Caco-2 (cell line): ENCODE measurements around the gene TMC6. TPM values are rescaled to one million over a fixed set of nuclear protein-coding genes. Genes with fewer than 3 reads are reported as not detected.

Experiments used
- BruUV-seq: library from RNA; stranded (reverse); fragments of 400-500 nt; replicated peaks from 2 replicates; lab custom pipeline; 2021; lab: Mats Ljungman, UMichigan
- CTCF ChIA-PET: fragments of 300-600 bp; sonication (Branson Sonifier 250); formaldehyde crosslinking; loops from one replicate; lab custom pipeline; 2022; ENCODE audit warnings: antibody characterized with exemption; lab: Charles Lee
- POLR2A ChIA-PET: fragments of 300-600 bp; sonication (Branson Sonifier 250); formaldehyde crosslinking; loops from one replicate; lab custom pipeline; 2022; ENCODE audit warnings: antibody characterized with exemption; lab: Charles Lee
- DNase-seq, 2 experiments: peaks; one replicate each; pipeline versions ENCODE4 v3.0.0 to v3.0.0-alpha.2; 2020 to 2022
- H3K27me3 ChIP-seq: replicated peaks from 2 replicates; pipeline ENCODE4 v1.6.0; 2011; ENCODE audit warnings: low read length; ENCODE audit not compliant: control insufficient read depth, insufficient read depth
- H3K36me3 ChIP-seq: 2 replicates; pipeline ENCODE4 v1.5.1; 2011; ENCODE audit warnings: low read length; ENCODE audit not compliant: control insufficient read depth, insufficient read depth
- H3K4me1 ChIP-seq: fragments of 250-450 bp; sonication (Bioruptor Pico); 2 replicates; pipeline ENCODE4 v1.5.1; 2020; ENCODE audit warnings: mild to moderate bottlenecking
- H3K4me3 ChIP-seq: 2 replicates; pipeline ENCODE4 v1.5.1; 2011; ENCODE audit warnings: low read depth, mild to moderate bottlenecking, control low read depth, low read length
- H3K9me3 ChIP-seq: fragments of 250-450 bp; sonication (Bioruptor Pico); 2 replicates; pipeline ENCODE4 v1.5.1; 2020; ENCODE audit warnings: mild to moderate bottlenecking, moderate library complexity
- H3K27ac Mint-ChIP-seq: one replicate; pipeline ENCODE4 v1.8.0; 2022; ENCODE audit warnings: mixed read lengths; ENCODE audit not compliant: unreplicated experiment
- H3K27me3 Mint-ChIP-seq: one replicate; pipeline ENCODE4 v1.8.0; 2022; ENCODE audit warnings: mixed read lengths; ENCODE audit not compliant: insufficient read depth, unreplicated experiment
- H3K36me3 Mint-ChIP-seq: one replicate; pipeline ENCODE4 v1.8.0; 2022; ENCODE audit warnings: mild to moderate bottlenecking, mixed read lengths; ENCODE audit not compliant: insufficient read depth, unreplicated experiment
- H3K4me1 Mint-ChIP-seq: one replicate; pipeline ENCODE4 v1.8.0; 2022; ENCODE audit warnings: low read depth, mixed read lengths; ENCODE audit not compliant: unreplicated experiment
- H3K4me3 Mint-ChIP-seq: one replicate; pipeline ENCODE4 v1.8.0; 2022; ENCODE audit warnings: mild to moderate bottlenecking, moderate library complexity, mixed read lengths; ENCODE audit not compliant: unreplicated experiment
- H3K9me3 Mint-ChIP-seq: one replicate; pipeline ENCODE4 v1.8.0; 2022; ENCODE audit warnings: mixed read lengths; ENCODE audit not compliant: unreplicated experiment
- CTCF ChIP-seq, 2 experiments: fragments of 200-600 bp in 1 of 2; IDR thresholded peaks; 1 replicate in 1 of 2; 2 replicates in 1 of 2; pipeline versions ENCODE4 v1.5.1 to v1.8.0; 2011 to 2022; ENCODE audit warnings: antibody characterized with exemption in 1 of 2, control low read depth in 1 of 2, inconsistent platforms in 1 of 2, low read depth in 1 of 2, low read length in 1 of 2, mild to moderate bottlenecking in 1 of 2, moderate library complexity in 1 of 2; ENCODE audit not compliant: insufficient read depth in 1 of 2, severe bottlenecking in 1 of 2, unreplicated experiment in 1 of 2
- intact Hi-C: fragments of 100-400 bp; cut with micrococcal nuclease; formaldehyde crosslinking; loops from one replicate; pipeline ENCODE4 v1.10.0; 2022; ENCODE audit not compliant: unreplicated experiment
- total RNA-seq: library from RNA; stranded (reverse); gene quantifications from 2 replicates; pipeline ENCODE4 v1.2.3, GENCODE V29; 2022

The TMC6 gene
- total RNA-seq, 1 experiment from 2014 or later, result 77.7 TPM

DNA sequence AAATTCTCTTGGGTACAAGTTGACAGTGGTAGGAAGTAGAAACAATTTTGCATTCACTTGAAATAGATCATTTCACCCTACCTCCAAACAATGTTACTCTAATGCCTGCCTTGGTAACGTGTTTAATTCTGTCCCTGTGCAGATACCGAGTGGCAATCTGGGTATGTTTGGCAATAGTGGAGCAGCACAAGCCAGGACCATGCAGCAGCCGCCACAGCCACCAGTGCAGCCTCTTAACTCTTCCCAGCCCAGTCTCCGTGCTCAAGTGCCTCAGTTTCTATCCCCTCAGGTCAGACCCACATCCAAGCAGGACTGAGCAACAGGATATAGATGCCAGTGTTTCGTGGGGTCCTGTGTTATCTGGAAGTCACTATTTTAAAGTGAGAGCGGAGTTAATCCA lies 49.3 kb downstream of the TMC6 start:
- H3K27me3 Mint-ChIP-seq, result no peaks in the 10 kb centered on the region
- no peak overlapping the region for H3K27ac Mint-ChIP-seq
- H3K9me3 Mint-ChIP-seq, result no peaks in the 10 kb centered on the region
- TF ChIP-seq CTCF (IDR thresholded peaks at IDR 0.05; ENCODE audit: insufficient read depth in 1 of 2, low read depth in 1 of 2, low read length in 1 of 2, severe bottlenecking in 1 of 2, unreplicated experiment in 1 of 2), result no peak
- peaks cover 5% of the 10 kb centered on the region for H3K4me1 Mint-ChIP-seq
- H3K4me1 ChIP-seq, result no peaks in the 10 kb centered on the region
- ChIA-PET CTCF (no interaction called here), POLR2A (no interaction called here)
- H3K27me3 ChIP-seq, result no peaks in the 10 kb centered on the region
- DNase-seq, result no peak
- no peak overlapping the region for H3K4me3 ChIP-seq
- intact Hi-C loops, result no loop called here
- no peak overlapping the region for H3K4me3 Mint-ChIP-seq
- peaks cover 1% of the 10 kb centered on the region; the same call in 1 of the 2 replicates for H3K36me3 ChIP-seq
- peaks cover 17% of the 10 kb centered on the region for H3K36me3 Mint-ChIP-seq
- no TSS peak for BruUV-seq
- H3K9me3 ChIP-seq, result no peaks in the 10 kb centered on the region

GRCh38 chr17:78075545-78075944 lies 53.0 kb downstream of the TMC6 start:
- Mint-ChIP-seq H3K4me1 (peaks cover 5% of the 10 kb centered on the region), H3K9me3 (no peaks in the 10 kb centered on the region), H3K27me3 (no peaks in the 10 kb centered on the region), H3K36me3 (peaks cover 17% of the 10 kb centered on the region), H3K4me3 (no peak overlapping the region), H3K27ac (no peak overlapping the region)
- peaks cover 2% of the 10 kb centered on the region; the same call in 1 of the 2 replicates for H3K36me3 ChIP-seq
- CTCF ChIA-PET, result no interaction called here
- no TSS peak for BruUV-seq
- H3K4me1 ChIP-seq, result no peaks in the 10 kb centered on the region
- no peaks in the 10 kb centered on the region for H3K27me3 ChIP-seq
- intact Hi-C loops, result no loop called here
- no peak overlapping the region for H3K4me3 ChIP-seq
- H3K9me3 ChIP-seq, result no peaks in the 10 kb centered on the region
- no peak for DNase-seq
- POLR2A ChIA-PET, result no interaction called here
- TF ChIP-seq CTCF (IDR thresholded peaks at IDR 0.05; ENCODE audit: insufficient read depth in 1 of 2, low read depth in 1 of 2, low read length in 1 of 2, severe bottlenecking in 1 of 2, unreplicated experiment in 1 of 2), result no peak

GRCh38 chr17:78075011-78075410 lies 53.5 kb downstream of the TMC6 start:
- peaks cover 17% of the 10 kb centered on the region for H3K36me3 Mint-ChIP-seq
- BruUV-seq, result no TSS peak
- intact Hi-C loops, result no loop called here

More at GRCh38 chr17:78075011-78075410, 53.5 kb downstream of the TMC6 start:
- H3K4me1 ChIP-seq, result no peaks in the 10 kb centered on the region
- CTCF ChIA-PET, result no interaction called here
- no peaks in the 10 kb centered on the region for H3K27me3 ChIP-seq
- no peaks in the 10 kb centered on the region for H3K9me3 Mint-ChIP-seq
- no peak for DNase-seq
- no peak overlapping the region for H3K4me3 ChIP-seq
- H3K27me3 Mint-ChIP-seq, result no peaks in the 10 kb centered on the region
- no peaks in the 10 kb centered on the region for H3K9me3 ChIP-seq
- POLR2A ChIA-PET, result interaction anchor here (0.5 kb wide), 1 partner anchor 537 kb away, joined by 5 read pairs; no protein-coding TSS in a partner anchor
- no peak overlapping the region for H3K4me3 Mint-ChIP-seq
- H3K27ac Mint-ChIP-seq, result no peak overlapping the region
- peaks cover 5% of the 10 kb centered on the region for H3K4me1 Mint-ChIP-seq
- TF ChIP-seq CTCF (IDR thresholded peaks at IDR 0.05; ENCODE audit: insufficient read depth in 1 of 2, low read depth in 1 of 2, low read length in 1 of 2, severe bottlenecking in 1 of 2, unreplicated experiment in 1 of 2), result no peak
- peaks cover 2% of the 10 kb centered on the region; the same call in 1 of the 2 replicates for H3K36me3 ChIP-seq
